Measurements from ENCODE around the gene MAPK6.

The MAPK6 gene

DNA sequence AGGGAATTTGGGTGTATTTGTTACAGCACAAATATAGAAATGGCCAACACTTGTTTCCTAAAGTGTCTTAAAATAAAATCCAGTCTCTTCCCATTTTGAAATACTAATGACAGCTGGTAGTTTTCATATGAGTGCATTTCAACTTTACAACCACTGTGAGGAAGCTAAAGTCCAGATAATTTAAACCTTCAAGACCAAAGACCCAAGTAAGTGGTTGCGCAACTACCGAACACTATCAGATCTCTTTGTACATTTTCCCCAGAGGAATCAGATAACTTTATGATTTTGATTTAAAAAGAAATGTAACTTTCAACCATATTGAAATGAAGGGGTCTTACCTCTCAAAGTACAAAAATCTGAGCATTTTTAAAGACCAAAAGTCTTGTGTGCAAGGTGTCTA lies 79.3 kb downstream of the MAPK6 start:
- TF ChIP-seq, protein P1, sequence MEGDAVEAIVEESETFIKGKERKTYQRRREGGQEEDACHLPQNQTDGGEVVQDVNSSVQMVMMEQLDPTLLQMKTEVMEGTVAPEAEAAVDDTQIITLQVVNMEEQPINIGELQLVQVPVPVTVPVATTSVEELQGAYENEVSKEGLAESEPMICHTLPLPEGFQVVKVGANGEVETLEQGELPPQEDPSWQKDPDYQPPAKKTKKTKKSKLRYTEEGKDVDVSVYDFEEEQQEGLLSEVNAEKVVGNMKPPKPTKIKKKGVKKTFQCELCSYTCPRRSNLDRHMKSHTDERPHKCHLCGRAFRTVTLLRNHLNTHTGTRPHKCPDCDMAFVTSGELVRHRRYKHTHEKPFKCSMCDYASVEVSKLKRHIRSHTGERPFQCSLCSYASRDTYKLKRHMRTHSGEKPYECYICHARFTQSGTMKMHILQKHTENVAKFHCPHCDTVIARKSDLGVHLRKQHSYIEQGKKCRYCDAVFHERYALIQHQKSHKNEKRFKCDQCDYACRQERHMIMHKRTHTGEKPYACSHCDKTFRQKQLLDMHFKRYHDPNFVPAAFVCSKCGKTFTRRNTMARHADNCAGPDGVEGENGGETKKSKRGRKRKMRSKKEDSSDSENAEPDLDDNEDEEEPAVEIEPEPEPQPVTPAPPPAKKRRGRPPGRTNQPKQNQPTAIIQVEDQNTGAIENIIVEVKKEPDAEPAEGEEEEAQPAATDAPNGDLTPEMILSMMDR (conservative IDR thresholded peaks at IDR 0.05), result no peak
- no peak overlapping the region for H3K27ac ChIP-seq

DNA sequence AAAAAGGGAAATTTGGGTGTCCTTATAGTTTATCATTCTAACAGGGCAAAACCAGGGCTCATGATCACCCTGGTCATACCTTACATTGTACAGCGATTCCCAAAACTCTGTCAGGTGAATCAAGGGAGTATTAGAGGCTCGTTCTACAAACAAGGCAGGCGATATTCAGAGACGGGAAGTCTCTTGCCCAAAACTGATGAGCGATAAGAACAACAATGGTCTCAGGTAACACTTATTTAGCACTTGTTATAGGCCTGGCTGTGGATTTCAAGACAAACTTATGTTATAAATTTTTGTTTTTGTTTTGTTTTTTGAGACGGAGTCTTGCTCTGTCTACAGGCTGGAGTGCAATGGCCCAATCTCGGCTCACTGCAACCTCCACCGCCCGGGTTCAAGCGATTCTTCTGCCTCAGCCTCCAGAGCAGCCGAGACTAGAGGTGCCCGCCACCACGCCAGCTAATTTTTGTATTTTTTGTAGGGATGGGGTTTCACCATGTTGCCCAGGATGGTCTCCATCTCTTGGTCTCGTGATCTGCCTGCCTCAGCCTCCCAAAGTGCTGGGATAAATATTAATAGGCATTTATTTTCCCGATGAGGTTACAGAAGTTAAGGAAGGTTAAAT lies 80.7 kb downstream of the MAPK6 start:
- H3K27ac ChIP-seq, result no peak overlapping the region
- TF ChIP-seq, protein P1 (conservative IDR thresholded peaks at IDR 0.05), result no peak

DNA sequence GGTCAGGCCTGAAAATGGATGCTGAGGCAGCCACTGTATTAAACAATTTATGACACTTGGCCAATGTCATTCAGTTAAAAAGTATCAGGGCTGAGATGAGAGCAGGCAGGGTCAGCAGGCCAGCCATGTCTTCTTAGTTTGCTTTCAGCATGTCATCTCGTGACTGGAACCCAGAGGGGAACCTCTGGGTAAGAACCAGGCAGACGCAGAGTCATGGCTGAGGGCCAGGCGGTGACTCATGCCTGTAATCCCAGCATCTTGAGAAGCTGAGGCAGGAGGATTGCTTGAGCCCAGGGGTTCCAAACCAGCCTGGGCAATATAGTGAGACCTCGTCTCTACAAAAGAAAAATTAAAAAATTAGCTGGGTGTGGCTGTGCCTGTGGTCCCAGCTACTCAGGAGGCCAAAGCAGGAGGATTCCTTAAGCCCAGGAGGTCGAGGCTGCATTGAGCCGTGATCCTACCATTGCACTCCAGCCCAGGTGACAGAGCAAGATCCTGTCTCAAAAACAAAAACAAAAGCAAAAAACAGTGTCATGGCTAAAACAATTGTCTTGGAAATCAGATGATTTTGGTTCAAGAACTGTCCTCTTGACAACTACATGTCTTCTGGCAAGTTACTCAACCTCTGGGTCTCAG lies 81.9 kb downstream of the MAPK6 start:
- no peak overlapping the region for H3K27ac ChIP-seq
- TF ChIP-seq, protein P1 (conservative IDR thresholded peaks at IDR 0.05), result no peak

DNA sequence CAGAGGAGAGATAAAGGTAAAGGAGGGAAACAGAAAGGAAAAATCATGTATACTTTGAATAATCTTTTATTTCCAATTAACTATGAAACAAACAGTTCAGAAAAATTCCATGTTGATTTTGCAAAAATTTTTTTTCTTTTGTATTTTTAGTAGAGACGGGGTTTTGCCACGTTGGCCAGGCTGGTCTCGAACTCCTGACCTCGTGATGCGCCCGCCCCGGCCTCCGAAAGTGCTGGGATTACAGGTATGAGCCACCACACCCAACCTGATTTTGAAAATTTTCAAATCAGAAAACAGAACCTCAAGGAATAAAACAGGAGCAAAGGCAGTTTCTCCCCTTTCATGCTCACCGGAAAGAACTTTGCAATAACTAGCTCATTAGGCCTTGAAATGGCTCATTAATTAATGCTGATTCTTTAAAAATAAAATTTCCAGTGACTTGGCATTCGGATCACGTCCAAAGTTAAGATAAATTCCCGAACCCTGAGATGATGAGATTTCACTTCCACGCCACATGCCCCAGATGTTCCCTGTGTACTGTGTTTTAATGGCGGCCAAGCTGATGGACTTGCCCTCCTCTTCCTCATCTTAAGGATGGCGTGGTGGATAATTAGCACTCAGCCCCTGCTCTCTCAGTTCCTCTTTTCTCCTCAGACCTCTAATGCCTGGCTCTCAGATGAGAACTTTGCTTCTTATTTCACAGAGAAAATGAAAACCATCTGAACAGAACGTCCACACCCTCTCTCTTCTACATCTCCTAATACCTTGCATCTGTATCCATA lies 82.7 kb downstream of the MAPK6 start:
- TF ChIP-seq, protein P1 (conservative IDR thresholded peaks at IDR 0.05), result no peak
- no peak overlapping the region for H3K27ac ChIP-seq

DNA sequence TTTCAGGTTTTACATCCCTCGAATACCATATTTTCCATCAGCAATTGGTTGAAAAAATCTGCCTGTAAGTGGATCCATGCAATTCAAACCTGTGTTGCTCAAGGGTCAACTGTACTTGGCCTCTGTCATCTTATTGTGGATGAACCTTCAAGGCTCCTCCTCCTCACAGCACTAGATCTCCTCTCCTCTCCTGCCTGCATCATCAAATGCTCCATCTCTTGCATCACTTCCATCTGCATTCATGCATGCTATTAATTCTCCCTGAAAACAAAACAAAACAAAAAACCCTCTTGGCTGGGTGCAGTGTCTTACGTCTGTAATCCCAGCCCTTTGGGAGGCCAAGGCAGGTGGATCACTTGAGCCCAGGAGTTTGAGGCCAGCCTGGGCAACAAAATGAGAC lies 83.4 kb downstream of the MAPK6 start:
- H3K27ac ChIP-seq, result no peak overlapping the region
- TF ChIP-seq, protein P1 (conservative IDR thresholded peaks at IDR 0.05), result no peak

DNA sequence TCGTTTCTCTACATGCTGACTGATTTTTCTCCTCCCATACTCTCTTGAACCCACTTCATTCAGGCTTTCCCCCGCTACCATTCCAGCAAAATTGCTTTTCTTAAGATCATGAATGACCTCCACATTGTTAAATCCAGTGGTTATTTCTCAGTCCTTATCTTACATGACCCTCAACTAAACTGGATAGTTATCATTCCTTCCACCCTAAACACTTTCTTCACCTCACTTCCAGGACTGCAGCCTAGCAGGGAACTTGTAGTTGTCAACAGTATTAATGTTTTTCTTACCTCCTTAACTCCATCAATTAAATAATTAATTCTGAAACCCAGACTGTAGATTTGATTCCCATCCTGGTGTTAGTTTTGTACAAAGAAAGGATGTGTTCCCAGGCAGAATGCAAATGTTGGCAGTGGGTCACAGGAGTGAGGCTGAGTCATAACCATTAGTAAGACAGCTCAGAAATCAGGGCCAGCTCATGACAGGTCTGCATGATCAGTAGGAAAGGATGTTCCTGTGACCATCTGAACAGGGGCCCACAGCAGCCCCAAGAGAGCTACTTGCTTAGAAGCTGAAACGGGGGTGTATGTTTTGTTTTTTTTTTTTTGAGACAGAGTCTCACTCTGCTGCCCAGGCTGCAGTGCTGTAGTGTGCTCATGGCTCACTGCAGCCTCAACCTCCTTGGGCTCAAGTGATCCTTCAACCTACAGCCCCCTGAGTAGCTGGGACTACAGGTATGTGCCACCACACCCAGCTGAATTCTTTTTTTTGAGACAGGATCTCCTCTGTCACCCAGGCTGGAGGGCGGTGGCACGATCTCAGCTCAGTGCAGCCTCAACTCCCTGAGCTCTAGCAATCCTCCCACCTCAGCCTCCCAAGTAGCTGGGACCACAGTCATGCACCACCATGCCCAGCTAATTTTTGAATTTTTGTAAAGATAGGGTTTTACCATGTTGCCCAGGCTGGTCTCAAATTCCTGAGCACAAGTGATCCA lies 84.5 kb downstream of the MAPK6 start:
- TF ChIP-seq, protein P1 (conservative IDR thresholded peaks at IDR 0.05), result no peak
- no peak overlapping the region for H3K27ac ChIP-seq

Measured in VCaP (cell line).